ENCODE measurements around the gene SULT1C3.

GRCh38 chr2:108257757-108258331 is 18.1 kb downstream of the SULT1C3 start:
- TF ChIP-seq CTCF (IDR thresholded peaks at IDR 0.05; ENCODE audit: low read length) (no peak), EZH2 (IDR thresholded peaks at IDR 0.05; ENCODE audit: borderline replicate concordance, low read length) (no peak)
